ENCODE data around the gene NPTXR.

GRCh38 chr22:38781033-38781432 is 62.8 kb downstream of the NPTXR start:
- TF ChIP-seq CTCF (conservative IDR thresholded peaks at IDR 0.05; ENCODE audit: low read depth, low read length), result no peak
- TF ChIP-seq EZH2 (IDR thresholded peaks at IDR 0.05; ENCODE audit: borderline replicate concordance, low read depth, low read length, poor library complexity, severe bottlenecking), result no peak
